Measurements from ENCODE around the gene KCNAB2. TPM values are rescaled to one million over a fixed set of nuclear protein-coding genes. Genes with fewer than 3 reads are reported as not detected.

The KCNAB2 gene
- total RNA-seq, 1 experiment from 2014 or later: 11.0 TPM

DNA sequence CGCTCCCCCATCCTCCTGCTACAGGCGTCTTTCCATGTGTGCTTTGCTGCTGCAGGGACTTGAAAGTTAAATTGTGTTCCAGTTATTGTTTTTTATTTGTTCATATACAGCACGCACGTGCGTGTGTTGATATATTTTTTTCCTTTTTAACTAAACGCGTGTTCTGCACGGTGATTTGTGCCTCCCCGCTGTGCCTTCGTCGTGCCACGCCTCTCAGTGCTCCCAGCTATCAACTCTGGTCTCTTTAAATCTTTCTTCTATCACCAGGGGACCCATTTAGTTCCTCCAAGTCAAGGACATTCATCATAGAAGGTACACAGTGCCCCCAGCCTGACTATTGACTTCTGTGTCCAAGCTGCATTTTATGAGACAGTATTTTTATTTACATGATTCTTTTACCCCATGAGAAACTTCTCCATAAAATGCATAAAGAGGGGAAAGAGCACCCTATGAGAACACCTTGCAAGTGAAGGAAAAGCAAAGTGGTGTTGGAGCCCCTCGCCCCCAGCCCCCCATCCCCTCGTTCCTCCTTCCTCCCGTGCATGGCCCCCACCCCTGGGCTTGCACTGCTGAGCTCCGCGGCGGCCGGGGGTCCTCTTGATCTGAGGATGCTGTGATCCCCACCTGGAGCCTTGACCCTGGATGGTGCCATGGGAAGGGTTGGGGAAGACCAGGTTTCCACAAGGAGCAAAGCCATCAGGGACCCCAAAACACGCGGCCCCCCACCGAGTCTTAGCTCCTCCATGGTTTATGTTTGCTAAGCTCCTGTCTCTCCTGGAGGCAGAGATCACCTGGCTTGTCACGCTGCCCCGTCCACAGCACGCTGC is 45.5 kb downstream of the KCNAB2 start:
- Histone ChIP-seq H3K4me1 (no peaks in the 10 kb centered on the region), H3K9me3 (no peaks in the 10 kb centered on the region), H3K4me3 (ENCODE audit: low read depth, low read length) (no peak overlapping the region), H3K36me3 (ENCODE audit: control insufficient read depth, insufficient read depth, low read length) (no peaks in the 10 kb centered on the region), H3K27me3 (replicated peaks; ENCODE audit: control insufficient read depth, insufficient read depth, low read length) (no peaks in the 10 kb centered on the region)
- no TSS peak for BruUV-seq (replicated peaks)
- intact Hi-C loops (cut with micrococcal nuclease; ENCODE audit: unreplicated experiment): no loop called here
- Mint-ChIP-seq H3K9me3 (ENCODE audit: unreplicated experiment) (no peaks in the 10 kb centered on the region), H3K27me3 (ENCODE audit: insufficient read depth, unreplicated experiment) (peaks cover 4% of the 10 kb centered on the region), H3K27ac (ENCODE audit: unreplicated experiment) (no peak overlapping the region), H3K36me3 (ENCODE audit: insufficient read depth, unreplicated experiment) (no peaks in the 10 kb centered on the region), H3K4me1 (ENCODE audit: low read depth, unreplicated experiment) (no peaks in the 10 kb centered on the region), H3K4me3 (ENCODE audit: unreplicated experiment) (no peak overlapping the region)
- ChIA-PET POLR2A (no interaction called here), CTCF (no interaction called here)
- TF ChIP-seq, protein P1, sequence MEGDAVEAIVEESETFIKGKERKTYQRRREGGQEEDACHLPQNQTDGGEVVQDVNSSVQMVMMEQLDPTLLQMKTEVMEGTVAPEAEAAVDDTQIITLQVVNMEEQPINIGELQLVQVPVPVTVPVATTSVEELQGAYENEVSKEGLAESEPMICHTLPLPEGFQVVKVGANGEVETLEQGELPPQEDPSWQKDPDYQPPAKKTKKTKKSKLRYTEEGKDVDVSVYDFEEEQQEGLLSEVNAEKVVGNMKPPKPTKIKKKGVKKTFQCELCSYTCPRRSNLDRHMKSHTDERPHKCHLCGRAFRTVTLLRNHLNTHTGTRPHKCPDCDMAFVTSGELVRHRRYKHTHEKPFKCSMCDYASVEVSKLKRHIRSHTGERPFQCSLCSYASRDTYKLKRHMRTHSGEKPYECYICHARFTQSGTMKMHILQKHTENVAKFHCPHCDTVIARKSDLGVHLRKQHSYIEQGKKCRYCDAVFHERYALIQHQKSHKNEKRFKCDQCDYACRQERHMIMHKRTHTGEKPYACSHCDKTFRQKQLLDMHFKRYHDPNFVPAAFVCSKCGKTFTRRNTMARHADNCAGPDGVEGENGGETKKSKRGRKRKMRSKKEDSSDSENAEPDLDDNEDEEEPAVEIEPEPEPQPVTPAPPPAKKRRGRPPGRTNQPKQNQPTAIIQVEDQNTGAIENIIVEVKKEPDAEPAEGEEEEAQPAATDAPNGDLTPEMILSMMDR (IDR thresholded peaks at IDR 0.05; ENCODE audit: insufficient read depth in 1 of 2, low read depth in 1 of 2, low read length in 1 of 2, severe bottlenecking in 1 of 2, unreplicated experiment in 1 of 2): no peak
- DNase-seq: no peak

DNA sequence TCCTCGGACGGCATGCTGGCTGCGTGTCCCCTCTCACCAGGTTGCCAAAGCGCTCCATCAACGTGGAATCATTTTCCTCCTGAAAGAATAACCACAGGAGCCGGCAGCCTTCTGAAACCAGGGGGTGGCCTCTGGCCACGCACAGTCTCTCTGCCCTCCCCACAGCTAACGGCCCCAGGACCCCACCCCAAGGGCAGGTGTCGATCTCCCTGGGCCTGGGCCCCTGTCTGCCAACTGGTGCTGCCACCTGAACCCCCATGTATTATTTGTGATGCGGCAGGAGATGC is 46.1 kb downstream of the KCNAB2 start:
- H3K9me3 Mint-ChIP-seq (ENCODE audit: unreplicated experiment): no peaks in the 10 kb centered on the region
- H3K4me3 ChIP-seq (ENCODE audit: low read depth, low read length): no peak overlapping the region
- DNase-seq: no peak
- H3K27ac Mint-ChIP-seq (ENCODE audit: unreplicated experiment): no peak overlapping the region
- TF ChIP-seq, protein P1 (IDR thresholded peaks at IDR 0.05; ENCODE audit: insufficient read depth in 1 of 2, low read depth in 1 of 2, low read length in 1 of 2, severe bottlenecking in 1 of 2, unreplicated experiment in 1 of 2): no peak
- H3K36me3 ChIP-seq (ENCODE audit: control insufficient read depth, insufficient read depth, low read length): no peaks in the 10 kb centered on the region
- intact Hi-C loops (cut with micrococcal nuclease; ENCODE audit: unreplicated experiment): no loop called here
- POLR2A ChIA-PET: no interaction called here
- no peaks in the 10 kb centered on the region for H3K4me1 ChIP-seq
- H3K36me3 Mint-ChIP-seq (ENCODE audit: insufficient read depth, unreplicated experiment): no peaks in the 10 kb centered on the region
- H3K27me3 Mint-ChIP-seq (ENCODE audit: insufficient read depth, unreplicated experiment): peaks cover 4% of the 10 kb centered on the region
- H3K9me3 ChIP-seq: no peaks in the 10 kb centered on the region
- no peak overlapping the region for H3K4me3 Mint-ChIP-seq (ENCODE audit: unreplicated experiment)
- H3K27me3 ChIP-seq (replicated peaks; ENCODE audit: control insufficient read depth, insufficient read depth, low read length): no peaks in the 10 kb centered on the region
- no peaks in the 10 kb centered on the region for H3K4me1 Mint-ChIP-seq (ENCODE audit: low read depth, unreplicated experiment)
- CTCF ChIA-PET: no interaction called here
- BruUV-seq (replicated peaks): no TSS peak

DNA sequence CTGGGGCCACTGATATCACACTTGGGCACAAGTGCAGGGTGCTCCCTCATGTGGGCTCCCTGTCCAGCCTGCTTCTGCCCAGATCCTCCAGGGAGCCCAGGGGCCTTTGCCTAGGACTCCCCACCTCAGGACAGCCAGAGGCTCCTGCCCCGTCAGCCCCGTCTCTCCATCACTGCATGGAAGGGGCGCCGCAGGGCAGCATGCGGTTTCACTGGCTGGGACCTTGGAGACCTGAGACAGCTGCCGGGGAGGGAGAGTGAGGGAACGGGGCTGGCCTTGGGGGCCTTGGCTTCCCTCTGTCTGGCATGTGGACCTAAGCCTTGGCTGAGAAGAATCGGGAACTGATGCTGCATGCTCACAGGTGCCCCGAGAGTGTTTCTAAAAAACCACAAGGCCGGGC is 46.5 kb downstream of the KCNAB2 start:
- BruUV-seq (replicated peaks): no TSS peak
- peaks cover under 1% of the 10 kb centered on the region for H3K27me3 Mint-ChIP-seq (ENCODE audit: insufficient read depth, unreplicated experiment)
- TF ChIP-seq, protein P1 (IDR thresholded peaks at IDR 0.05; ENCODE audit: insufficient read depth in 1 of 2, low read depth in 1 of 2, low read length in 1 of 2, severe bottlenecking in 1 of 2, unreplicated experiment in 1 of 2): no peak
- H3K27me3 ChIP-seq (replicated peaks; ENCODE audit: control insufficient read depth, insufficient read depth, low read length): no peaks in the 10 kb centered on the region
- H3K4me3 Mint-ChIP-seq (ENCODE audit: unreplicated experiment): no peak overlapping the region
- H3K36me3 Mint-ChIP-seq (ENCODE audit: insufficient read depth, unreplicated experiment): no peaks in the 10 kb centered on the region
- H3K9me3 ChIP-seq: no peaks in the 10 kb centered on the region
- intact Hi-C loops (cut with micrococcal nuclease; ENCODE audit: unreplicated experiment): no loop called here
- H3K9me3 Mint-ChIP-seq (ENCODE audit: unreplicated experiment): no peaks in the 10 kb centered on the region
- POLR2A ChIA-PET: no interaction called here
- H3K27ac Mint-ChIP-seq (ENCODE audit: unreplicated experiment): no peak overlapping the region
- H3K4me1 ChIP-seq: no peaks in the 10 kb centered on the region
- H3K4me1 Mint-ChIP-seq (ENCODE audit: low read depth, unreplicated experiment): no peaks in the 10 kb centered on the region
- no peaks in the 10 kb centered on the region for H3K36me3 ChIP-seq (ENCODE audit: control insufficient read depth, insufficient read depth, low read length)
- no peak for DNase-seq
- no peak overlapping the region for H3K4me3 ChIP-seq (ENCODE audit: low read depth, low read length)
- CTCF ChIA-PET: no interaction called here
